GM19351 (cell line): ENCODE data around the gene SMNDC1.
"Not testable (repeated sequence)": the region's sequence is repeated elsewhere in the genome, so short reads cannot be mapped to it uniquely, and the experiment has no call there.

Experiments
- ATAC-seq: cut with Tn5 transposase; IDR thresholded peaks from one replicate; pipeline ENCODE4 v1.9.1; 2021; ENCODE audit warnings: mild to moderate bottlenecking, moderate library complexity; ENCODE audit not compliant: unreplicated experiment

SMNDC1 gene

GRCh38 chr10:110285501-110285900, 19.2 kb downstream of the SMNDC1 start:
- ATAC-seq, result no peak

- ATAC-seq, result no peak
These were observed 20.5 kb downstream of the SMNDC1 start for GRCh38 chr10:110284262-110284661.

GRCh38 chr10:110279407-110279986, 25.2 kb downstream of the SMNDC1 start:
- peak; percentile 66 for ATAC-seq

GRCh38 chr10:110278562-110279406, 25.9 kb downstream of the SMNDC1 start:
- peak; percentile 14 for ATAC-seq

- ATAC-seq, result no peak
These were observed 27.1 kb downstream of the SMNDC1 start for GRCh38 chr10:110277591-110277990.

GRCh38 chr10:110276603-110277002, 28.1 kb downstream of the SMNDC1 start:
- ATAC-seq, result no peak

- ATAC-seq, result no peak
These were observed 29.5 kb downstream of the SMNDC1 start for GRCh38 chr10:110275128-110275729.

GRCh38 chr10:110274647-110275046, 30.1 kb downstream of the SMNDC1 start:
- no peak for ATAC-seq

GRCh38 chr10:110274072-110274627, 30.6 kb downstream of the SMNDC1 start:
- ATAC-seq, result no peak

GRCh38 chr10:110273474-110273873, 31.2 kb downstream of the SMNDC1 start:
- ATAC-seq, result no peak

- not testable (repeated sequence) for ATAC-seq
These were observed 31.7 kb downstream of the SMNDC1 start for GRCh38 chr10:110272995-110273394.

GRCh38 chr10:110269374-110270318, 35.1 kb downstream of the SMNDC1 start:
- ATAC-seq, result peak; percentile 62

GRCh38 chr10:110268971-110269370, 35.7 kb downstream of the SMNDC1 start:
- no peak for ATAC-seq

- peak; percentile 39 for ATAC-seq
These were observed 36.3 kb downstream of the SMNDC1 start for GRCh38 chr10:110268442-110268841.

- ATAC-seq, result no peak
These were observed 37.4 kb downstream of the SMNDC1 start for GRCh38 chr10:110267276-110267675.

GRCh38 chr10:110265573-110266193, 39.0 kb downstream of the SMNDC1 start:
- ATAC-seq, result no peak

GRCh38 chr10:110263164-110263563, 41.6 kb downstream of the SMNDC1 start:
- no peak for ATAC-seq

GRCh38 chr10:110260746-110261477, 43.8 kb downstream of the SMNDC1 start:
- no peak for ATAC-seq

GRCh38 chr10:110259317-110259716, 45.4 kb downstream of the SMNDC1 start:
- ATAC-seq, result no peak
